GM04504 (cell line): ENCODE data around the gene PURA.

Experiments used
- DNase-seq: peaks from one replicate; pipeline ENCODE4 v3.0.0-alpha.2; 2012; ENCODE audit warnings: low read depth

PURA gene

DNA sequence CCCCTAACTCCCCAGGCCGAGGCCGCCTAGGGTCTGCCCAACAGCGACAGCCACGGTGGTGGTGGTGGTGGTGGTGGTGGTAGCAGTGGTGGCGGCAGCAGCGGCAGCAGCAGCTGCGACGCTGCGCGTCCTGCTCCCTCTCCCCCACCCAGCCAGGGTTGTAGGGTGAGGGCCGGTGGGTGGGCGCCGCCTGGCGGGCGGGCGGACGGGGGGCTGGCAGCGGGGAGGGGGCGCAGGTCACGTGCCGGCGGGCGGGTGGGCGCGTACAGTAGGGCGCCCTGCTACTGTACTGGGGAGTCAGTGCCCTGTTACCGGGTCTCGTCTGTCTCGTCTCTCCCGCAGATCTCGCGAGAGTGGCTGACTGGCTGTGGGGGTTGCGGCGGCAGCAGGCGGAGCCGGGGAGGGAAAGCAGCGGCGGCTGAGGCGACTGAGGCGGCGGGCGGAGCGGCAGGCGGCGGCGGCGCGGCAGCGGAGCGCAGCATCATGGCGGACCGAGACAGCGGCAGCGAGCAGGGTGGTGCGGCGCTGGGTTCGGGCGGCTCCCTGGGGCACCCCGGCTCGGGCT is at the start of gene PURA:
Gene PURA (plus strand): TSS at position 411 of the 565 bp plus-strand sequence. CDS start 73 bp downstream, at position 484.
- peak; percentile 87 for DNase-seq

GRCh38 chr5:140072812-140073211 is 41.1 kb upstream of the PURA start:
- no peak for DNase-seq

- DNase-seq: no peak
Observed at GRCh38 chr5:140073296-140073695, 40.6 kb upstream of the PURA start.

DNA sequence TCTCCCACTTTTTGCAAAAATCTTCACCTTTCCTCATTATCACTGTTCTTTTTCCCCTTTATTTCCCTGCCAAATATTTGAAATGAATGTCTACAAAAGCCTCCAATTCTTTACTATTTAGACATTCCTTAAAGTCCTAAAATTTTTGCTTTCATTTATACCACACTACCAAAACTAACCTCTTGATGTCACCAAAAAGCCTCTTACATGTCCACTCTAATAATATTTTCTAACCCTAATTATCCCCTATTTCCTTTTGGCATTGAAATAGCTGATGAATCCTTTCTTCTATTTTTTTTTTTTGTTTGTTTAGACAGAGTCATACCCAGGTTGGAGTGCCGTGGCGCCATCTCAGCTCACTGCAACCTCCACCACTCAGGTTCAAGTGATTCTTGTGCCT is 38.5 kb upstream of the PURA start:
- no peak for DNase-seq

GRCh38 chr5:140076142-140076541 is 37.8 kb upstream of the PURA start:
- DNase-seq: no peak

DNA sequence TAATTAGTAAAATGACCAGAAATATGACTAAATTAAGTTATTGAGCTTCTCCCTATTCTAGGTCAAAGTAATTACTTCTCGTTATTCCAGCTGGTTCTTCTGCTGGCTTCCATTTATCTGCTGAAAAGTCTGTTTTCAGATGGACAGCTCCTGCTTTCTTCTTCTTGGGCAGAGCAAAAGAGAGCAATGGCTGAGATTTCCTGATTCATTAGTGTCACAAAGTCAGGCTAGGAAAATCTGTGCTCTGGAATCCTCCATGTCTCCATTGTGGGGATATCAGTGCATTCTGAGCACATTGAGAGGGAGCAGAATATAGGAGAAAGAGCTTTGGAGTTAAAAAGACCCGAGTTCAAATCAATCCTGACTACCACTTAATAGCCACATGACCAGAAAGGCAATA is 37.1 kb upstream of the PURA start:
- no peak for DNase-seq

DNA sequence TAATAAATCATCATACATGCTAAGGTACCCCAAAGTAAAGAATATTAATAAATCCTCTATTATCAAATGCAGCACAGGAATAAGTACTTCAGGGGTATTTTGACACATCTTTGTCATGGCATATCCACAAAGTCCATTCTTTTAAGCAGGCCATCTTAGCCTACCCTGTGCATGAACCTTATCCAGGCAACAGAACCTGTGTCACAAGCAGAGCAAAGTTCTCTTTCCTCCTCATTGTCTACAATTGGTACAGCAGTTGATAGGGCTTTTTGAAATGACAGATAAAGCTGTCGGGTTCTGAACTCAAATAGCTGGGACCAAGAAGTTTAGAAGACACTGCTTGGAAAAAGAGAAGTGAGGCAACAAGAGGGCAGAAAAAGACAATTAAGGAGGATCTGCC is 30.8 kb upstream of the PURA start:
- no peak for DNase-seq

DNA sequence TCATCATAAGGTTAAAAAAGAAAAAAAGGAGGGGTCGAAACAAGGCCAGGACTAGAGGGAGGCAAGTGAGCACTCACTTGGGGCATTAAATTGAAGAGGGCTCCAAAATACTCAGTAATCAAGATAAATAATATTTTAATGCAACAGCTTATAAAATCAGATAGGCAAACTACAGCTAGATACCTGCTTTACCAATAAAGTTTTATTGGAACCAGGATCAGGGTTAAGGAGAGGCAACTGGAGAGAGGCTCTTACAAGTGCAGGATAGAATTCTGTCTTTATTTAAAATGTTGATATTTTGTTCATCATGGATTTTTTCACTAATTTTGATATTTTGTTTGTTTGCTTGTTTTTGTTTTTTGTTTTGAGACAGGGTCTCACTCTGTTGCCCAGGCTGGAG is 30.3 kb upstream of the PURA start:
- DNase-seq: no peak

- no peak for DNase-seq
Observed at GRCh38 chr5:140084541-140084940, 29.4 kb upstream of the PURA start.

- DNase-seq: no peak
Observed at GRCh38 chr5:140090251-140090650, 23.7 kb upstream of the PURA start.

GRCh38 chr5:140093179-140093578 is 20.7 kb upstream of the PURA start:
- DNase-seq: no peak

- DNase-seq: no peak
Observed at GRCh38 chr5:140093866-140094265, 20.0 kb upstream of the PURA start.

DNA sequence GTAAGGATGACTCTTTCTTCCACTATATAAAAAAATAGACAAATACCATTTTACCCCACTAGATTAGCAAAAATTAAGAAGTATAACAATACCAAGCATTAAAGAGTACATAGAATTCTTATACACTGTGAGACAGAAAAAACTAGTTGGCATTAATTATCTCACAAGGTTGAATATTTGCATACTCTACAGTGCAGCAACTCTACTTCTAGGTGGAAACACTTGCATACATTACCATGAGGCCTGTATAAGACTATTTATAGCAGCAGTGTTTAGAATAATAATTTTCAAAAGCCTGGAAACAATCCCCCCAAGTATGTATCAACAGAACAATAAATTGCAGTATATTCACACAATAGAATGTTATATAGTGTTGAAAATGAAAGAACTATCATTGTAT is 19.0 kb upstream of the PURA start:
- no peak for DNase-seq

GRCh38 chr5:140101179-140101578 is 12.7 kb upstream of the PURA start:
- DNase-seq: no peak

DNA sequence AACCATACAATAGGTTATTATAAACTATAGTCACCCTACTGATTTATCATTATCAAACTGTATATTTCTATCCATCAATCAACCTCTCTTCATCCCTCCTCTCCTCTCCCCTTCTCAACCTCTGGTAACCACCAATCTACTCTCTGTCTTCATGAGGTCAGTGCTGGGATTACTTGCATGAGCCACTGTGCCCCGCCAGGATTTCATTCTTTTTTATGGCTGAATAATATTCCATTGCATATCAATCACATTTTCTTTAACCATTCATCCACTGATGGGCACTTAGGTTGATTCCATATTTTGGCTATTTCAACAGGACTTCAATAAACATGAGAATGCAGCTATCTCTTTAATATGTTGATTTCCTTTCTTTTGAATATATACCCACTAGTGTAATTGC is 10.8 kb upstream of the PURA start:
- no peak for DNase-seq

- DNase-seq: no peak
Observed at GRCh38 chr5:140104100-140104499, 9.8 kb upstream of the PURA start.

GRCh38 chr5:140106101-140106500 is 7.8 kb upstream of the PURA start:
- no peak for DNase-seq

DNA sequence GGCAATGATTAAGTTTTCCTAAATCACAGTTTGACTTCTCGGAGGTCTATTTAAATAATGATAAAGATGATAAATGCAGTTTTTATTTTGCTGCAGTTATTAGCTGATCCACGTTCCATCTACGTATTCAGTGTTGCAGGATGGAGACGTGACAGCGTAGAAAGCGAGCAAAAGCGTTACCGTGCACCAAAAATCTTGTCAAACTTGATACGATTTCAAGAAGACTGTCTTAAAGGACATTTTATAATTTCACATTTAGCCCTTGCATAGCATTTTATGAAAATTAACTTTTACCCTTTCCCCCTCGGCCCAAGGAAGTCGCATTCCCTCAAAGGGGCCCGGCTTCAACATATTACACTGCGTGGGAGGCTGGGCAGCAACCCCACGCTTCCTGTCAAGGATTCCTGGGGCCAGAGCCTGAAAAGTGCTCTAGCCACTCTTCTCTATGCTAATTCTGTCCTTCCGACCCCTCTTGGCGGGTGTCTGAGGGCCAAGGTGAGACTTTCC is 7.1 kb upstream of the PURA start:
- no peak for DNase-seq

GRCh38 chr5:140107312-140108092 is 6.4 kb upstream of the PURA start:
- peak; percentile 83 for DNase-seq

GRCh38 chr5:140108093-140109017 is 5.6 kb upstream of the PURA start:
- no peak for DNase-seq

GRCh38 chr5:140109018-140109758 is 4.7 kb upstream of the PURA start:
- no peak for DNase-seq
